ENCODE measurements around the gene PCYT1B. TPM values are rescaled to one million over a fixed set of nuclear protein-coding genes. Genes with fewer than 3 reads are reported as not detected.

The PCYT1B gene
- total RNA-seq, 1 donor from 2014 or later: 39.1 TPM

- peak overlapping the region; percentile 74 for H3K27ac ChIP-seq
Measured at GRCh38 chrX:24672701-24673190, 25.6 kb upstream of the PCYT1B start.

DNA sequence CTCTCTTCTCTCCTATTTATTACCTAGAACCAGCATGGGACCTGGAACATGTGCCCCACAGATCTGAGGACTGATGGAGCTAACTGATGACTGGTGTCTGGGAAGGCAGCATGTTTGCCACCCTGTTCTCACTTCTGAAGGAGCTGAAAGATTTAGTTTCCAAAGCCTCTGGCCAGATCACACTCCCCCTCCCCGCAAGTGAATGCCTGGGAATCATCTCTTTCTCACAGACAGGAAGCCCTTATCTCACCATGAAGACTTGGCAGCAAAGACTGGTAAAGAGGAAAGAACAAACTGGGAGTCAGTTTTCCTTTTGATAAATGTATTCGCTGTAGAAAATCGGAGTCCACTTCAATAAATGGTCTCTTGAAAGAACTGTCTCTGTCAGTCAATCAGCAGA, 21.0 kb upstream of the PCYT1B start:
- H3K27me3 ChIP-seq: no peaks in the 10 kb centered on the region
- peak overlapping the region; percentile 93 for H2AFZ ChIP-seq (replicated peaks)
- no peak overlapping the region for H3K4me3 ChIP-seq
- H4K20me1 ChIP-seq (ENCODE audit: low read depth): no peaks in the 10 kb centered on the region
- no peak for DNase-seq (ENCODE audit: low spot score)
- H3K4me1 ChIP-seq: peaks cover 18% of the 10 kb centered on the region
- no peak overlapping the region for H3K9ac ChIP-seq
- Mint-ChIP-seq H3K9me3 (no peaks in the 10 kb centered on the region), H3K4me3 (no peak overlapping the region), H3K27ac (peak overlapping the region; percentile 12), H3K27me3 (ENCODE audit: insufficient read depth, low read depth) (peaks cover 4% of the 10 kb centered on the region), H3K36me3 (no peaks in the 10 kb centered on the region), H3K4me1 (peaks cover 24% of the 10 kb centered on the region)
- H3K4me2 ChIP-seq: no peak overlapping the region
- TF ChIP-seq CTCF (IDR thresholded peaks at IDR 0.05): no peak
- no peak for TF ChIP-seq EZH2phosphoT487 (IDR thresholded peaks at IDR 0.05)
- TF ChIP-seq EZH2 (IDR thresholded peaks at IDR 0.05): no peak
- H3F3A ChIP-seq (ENCODE audit: low read depth): peaks cover 15% of the 10 kb centered on the region
- H3K9me3 ChIP-seq (ENCODE audit: low read depth): no peaks in the 10 kb centered on the region
- H3K27ac ChIP-seq: no peak overlapping the region
- H3K36me3 ChIP-seq: no peaks in the 10 kb centered on the region
- H3K79me2 ChIP-seq (ENCODE audit: low read depth): no peaks in the 10 kb centered on the region

More at GRCh38 chrX:24672701-24673190, 25.6 kb upstream of the PCYT1B start:
- no peak overlapping the region for H3K9ac ChIP-seq
- no peaks in the 10 kb centered on the region for H3K9me3 Mint-ChIP-seq
- no peaks in the 10 kb centered on the region for H3K27me3 ChIP-seq
- peaks cover 25% of the 10 kb centered on the region for H3K4me1 ChIP-seq
- no peak for TF ChIP-seq EZH2 (IDR thresholded peaks at IDR 0.05)
- TF ChIP-seq EZH2phosphoT487 (IDR thresholded peaks at IDR 0.05): no peak
- TF ChIP-seq CTCF (IDR thresholded peaks at IDR 0.05): no peak
- H3K9me3 ChIP-seq (ENCODE audit: low read depth): no peaks in the 10 kb centered on the region
- H3K4me1 Mint-ChIP-seq: peaks cover 34% of the 10 kb centered on the region
- no peak overlapping the region for H2AFZ ChIP-seq (replicated peaks)
- peaks cover 31% of the 10 kb centered on the region for H3F3A ChIP-seq (ENCODE audit: low read depth)
- DNase-seq (ENCODE audit: low spot score): peak; percentile 85
- no peaks in the 10 kb centered on the region for H3K79me2 ChIP-seq (ENCODE audit: low read depth)
- peak overlapping the region; percentile 94 for H3K27ac Mint-ChIP-seq
- no peaks in the 10 kb centered on the region for H3K36me3 ChIP-seq
- H3K36me3 Mint-ChIP-seq: peaks cover 2% of the 10 kb centered on the region
- peak overlapping the region; percentile 50 for H3K4me3 Mint-ChIP-seq
- H3K4me2 ChIP-seq: peak overlapping the region; percentile 65
- no peaks in the 10 kb centered on the region for H4K20me1 ChIP-seq (ENCODE audit: low read depth)
- H3K4me3 ChIP-seq: no peak overlapping the region
- peaks cover 2% of the 10 kb centered on the region for H3K27me3 Mint-ChIP-seq (ENCODE audit: insufficient read depth, low read depth)

GRCh38 chrX:24662352-24662751, 15.2 kb upstream of the PCYT1B start:
- H3K36me3 ChIP-seq: no peaks in the 10 kb centered on the region
- Mint-ChIP-seq H3K4me1 (peaks cover 26% of the 10 kb centered on the region), H3K27ac (no peak overlapping the region), H3K4me3 (no peak overlapping the region), H3K27me3 (ENCODE audit: insufficient read depth, low read depth) (peaks cover 10% of the 10 kb centered on the region), H3K36me3 (no peaks in the 10 kb centered on the region), H3K9me3 (peaks cover 4% of the 10 kb centered on the region)
- no peaks in the 10 kb centered on the region for H3K79me2 ChIP-seq (ENCODE audit: low read depth)
- H3F3A ChIP-seq (ENCODE audit: low read depth): peaks cover 24% of the 10 kb centered on the region
- TF ChIP-seq EZH2 (IDR thresholded peaks at IDR 0.05) (no peak), EZH2phosphoT487 (IDR thresholded peaks at IDR 0.05) (no peak), CTCF (IDR thresholded peaks at IDR 0.05) (no peak)
- H2AFZ ChIP-seq (replicated peaks): no peak overlapping the region
- peaks cover 27% of the 10 kb centered on the region for H3K4me1 ChIP-seq
- H3K4me3 ChIP-seq: no peak overlapping the region
- H3K9me3 ChIP-seq (ENCODE audit: low read depth): no peaks in the 10 kb centered on the region
- H4K20me1 ChIP-seq (ENCODE audit: low read depth): no peaks in the 10 kb centered on the region
- H3K9ac ChIP-seq: no peak overlapping the region
- H3K27me3 ChIP-seq: no peaks in the 10 kb centered on the region
- no peak overlapping the region for H3K27ac ChIP-seq
- DNase-seq (ENCODE audit: low spot score): no peak
- H3K4me2 ChIP-seq: no peak overlapping the region
